Dendritic cell treated with granulocyte-macrophage colony-stimulating factor and Interleukin-4, amounts not matched to agents 40 ng/mL and 50 ng/mL, for 4 days (primary cell): ENCODE data around the gene SLC16A13.

ENCODE experiments used
- H3K27ac Mint-ChIP-seq: one replicate; pipeline ENCODE4 v1.8.0; 2022; ENCODE audit warnings: mild to moderate bottlenecking, mixed read lengths
- H3K27me3 Mint-ChIP-seq: one replicate; pipeline ENCODE4 v1.8.0; 2022; ENCODE audit warnings: mild to moderate bottlenecking, mixed read lengths
- H3K36me3 Mint-ChIP-seq: one replicate; pipeline ENCODE4 v1.8.0; 2022; ENCODE audit warnings: low read depth, mixed read lengths
- H3K4me1 Mint-ChIP-seq: one replicate; pipeline ENCODE4 v1.8.0; 2022; ENCODE audit warnings: low read depth, mixed read lengths
- H3K4me3 Mint-ChIP-seq: one replicate; pipeline ENCODE4 v1.8.0; 2022; ENCODE audit warnings: mild to moderate bottlenecking, moderate library complexity, mixed read lengths
- H3K9me3 Mint-ChIP-seq: one replicate; pipeline ENCODE4 v1.8.0; 2022; ENCODE audit warnings: mixed read lengths
- intact Hi-C: fragments of 100-400 bp; cut with micrococcal nuclease; formaldehyde crosslinking; loops from one replicate; pipeline ENCODE4 v1.15.0; 2022

Gene SLC16A13

DNA sequence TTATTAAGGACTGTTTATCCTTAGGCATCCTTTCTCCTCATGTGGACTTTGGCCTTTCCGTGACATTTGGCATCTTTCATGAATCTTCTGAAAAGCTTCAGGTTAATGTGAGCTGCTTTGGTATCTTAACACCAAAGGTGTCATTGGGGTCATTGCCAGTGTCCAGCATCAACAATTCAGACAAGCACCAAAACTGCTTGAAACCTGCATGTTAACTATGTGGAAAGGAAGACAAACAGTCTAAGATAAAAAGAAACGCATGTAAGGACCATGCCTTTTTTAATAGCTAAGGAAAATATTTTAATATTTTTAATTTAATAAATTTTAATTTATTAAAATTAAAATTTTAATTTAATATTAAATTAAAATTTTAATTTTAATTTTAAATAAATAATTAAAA lies 32.1 kb upstream of the SLC16A13 start:
- no peak overlapping the region for H3K4me3 Mint-ChIP-seq
- intact Hi-C loops = loop anchor here (2.0 to 10.0 kb wide), 2 partner anchors 91 to 339 kb away; no protein-coding TSS in a partner anchor
- H3K4me1 Mint-ChIP-seq = peaks cover 54% of the 10 kb centered on the region
- peaks cover 88% of the 10 kb centered on the region for H3K36me3 Mint-ChIP-seq
- no peaks in the 10 kb centered on the region for H3K9me3 Mint-ChIP-seq
- no peak overlapping the region for H3K27ac Mint-ChIP-seq
- no peaks in the 10 kb centered on the region for H3K27me3 Mint-ChIP-seq

DNA sequence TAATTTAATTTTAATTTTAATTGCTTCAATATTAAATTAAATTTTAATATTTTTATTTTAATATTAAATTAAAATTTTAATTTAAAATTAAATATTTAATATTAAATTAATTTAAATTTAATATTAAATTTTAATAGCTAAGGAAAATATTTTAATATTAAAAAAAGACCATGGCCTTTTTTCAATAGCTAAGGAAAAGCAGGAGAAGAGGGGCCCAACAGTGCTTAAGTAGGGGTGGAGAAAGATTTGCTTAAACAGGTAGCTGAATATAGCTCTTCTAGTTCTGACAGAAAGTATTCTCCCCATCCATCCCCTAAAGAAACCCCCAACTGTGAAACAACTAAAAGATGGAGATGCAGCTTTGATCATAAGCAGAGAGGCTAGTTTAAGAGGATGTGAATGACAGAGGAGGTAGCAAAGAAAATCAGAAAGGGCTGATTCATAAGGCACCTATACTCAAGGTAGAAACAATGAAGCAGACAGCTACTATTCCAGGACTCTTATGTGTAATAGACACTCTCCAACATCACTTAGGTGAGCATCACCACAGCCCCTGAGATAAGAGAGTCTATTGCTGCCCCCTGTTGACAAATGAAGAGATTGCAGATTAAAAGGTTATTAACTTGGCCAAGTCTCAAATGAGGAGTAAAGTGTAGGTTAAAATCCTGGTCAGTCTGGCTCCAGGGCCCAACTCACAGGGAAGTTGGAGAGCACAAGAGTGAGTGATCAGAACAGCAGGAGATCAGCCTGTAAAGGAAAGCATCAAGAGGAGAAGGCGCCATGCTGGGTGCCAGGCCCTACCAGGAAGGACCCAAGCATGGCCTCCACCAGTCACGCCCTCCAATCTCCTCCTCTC lies 31.2 kb upstream of the SLC16A13 start:
- H3K27ac Mint-ChIP-seq = no peak overlapping the region
- H3K4me3 Mint-ChIP-seq = no peak overlapping the region
- H3K9me3 Mint-ChIP-seq = no peaks in the 10 kb centered on the region
- intact Hi-C loops = loop anchor here (2.0 to 10.0 kb wide), 2 partner anchors 92 to 340 kb away; no protein-coding TSS in a partner anchor
- H3K4me1 Mint-ChIP-seq = peaks cover 55% of the 10 kb centered on the region
- H3K36me3 Mint-ChIP-seq = peaks cover 88% of the 10 kb centered on the region
- H3K27me3 Mint-ChIP-seq = no peaks in the 10 kb centered on the region

DNA sequence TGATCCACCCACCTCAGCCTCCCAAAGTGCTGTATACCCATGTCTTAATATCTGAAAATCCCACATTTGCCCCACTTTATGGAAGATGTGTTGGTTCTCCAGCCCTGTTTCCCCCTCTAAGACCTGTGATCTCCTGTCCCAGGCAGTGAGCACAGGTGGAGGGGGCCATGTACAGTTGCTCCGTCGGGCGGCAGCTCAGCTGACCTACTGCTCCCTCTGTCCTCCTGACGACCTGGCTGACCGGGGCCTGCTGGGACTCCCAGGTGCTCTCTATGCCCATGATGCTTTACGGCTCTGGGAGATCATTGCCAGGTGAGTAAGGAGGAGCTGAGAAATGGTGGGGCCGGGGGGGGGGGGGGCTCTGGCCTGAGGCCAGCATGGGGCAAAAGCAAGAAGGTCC lies 30.1 kb upstream of the SLC16A13 start:
- peaks cover 56% of the 10 kb centered on the region for H3K4me1 Mint-ChIP-seq

DNA sequence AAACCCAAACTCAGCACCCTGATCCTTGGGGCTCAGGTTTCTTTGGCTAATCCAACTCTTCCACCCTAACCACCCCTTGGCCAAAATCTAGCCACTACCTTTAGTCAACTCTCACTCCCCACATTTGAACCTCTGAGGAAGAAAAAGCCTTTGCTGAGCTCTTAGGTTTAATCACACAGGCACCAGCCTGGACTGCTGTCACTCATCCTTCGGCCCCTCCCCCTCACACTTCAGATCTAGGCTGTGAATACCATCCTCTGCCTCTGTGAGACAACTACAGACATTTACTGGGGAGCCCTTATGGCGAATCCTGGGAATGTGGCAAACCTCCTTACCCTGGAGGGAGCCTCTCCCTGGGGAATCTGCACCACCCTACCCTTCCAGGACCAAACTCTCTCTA lies 28.7 kb upstream of the SLC16A13 start:
- intact Hi-C loops = loop anchor here (10.0 kb wide), 1 partner anchor 342 kb away; no protein-coding TSS in a partner anchor
- Mint-ChIP-seq H3K4me3 (no peak overlapping the region), H3K27ac (peak overlapping the region; percentile 8)

More for the DNA sequence above, 30.1 kb upstream of the SLC16A13 start:
- no peak overlapping the region for H3K27ac Mint-ChIP-seq
- peaks cover 88% of the 10 kb centered on the region for H3K36me3 Mint-ChIP-seq
- no peaks in the 10 kb centered on the region for H3K27me3 Mint-ChIP-seq
- no peak overlapping the region for H3K4me3 Mint-ChIP-seq
- intact Hi-C loops = loop anchor here (2.0 to 10.0 kb wide), 2 partner anchors 93 to 341 kb away; no protein-coding TSS in a partner anchor
- H3K9me3 Mint-ChIP-seq = no peaks in the 10 kb centered on the region

DNA sequence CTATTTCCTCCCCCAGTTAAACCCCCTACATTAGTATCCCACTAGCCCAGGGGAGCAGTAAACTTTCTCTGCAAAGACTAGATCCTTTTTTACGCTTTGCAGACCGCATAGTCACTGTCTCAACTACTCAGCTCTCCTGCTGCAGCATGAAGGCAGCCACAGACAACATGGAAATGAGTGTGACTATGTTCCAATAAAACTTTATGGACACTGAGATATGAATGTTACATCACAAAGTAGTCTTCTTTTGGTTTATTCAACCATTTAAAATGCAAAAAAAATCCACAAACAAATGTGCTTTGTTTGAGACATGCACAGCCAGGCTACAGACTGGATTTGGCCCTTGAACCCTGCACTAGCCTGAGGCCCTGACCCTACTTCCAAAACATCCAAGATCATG lies 25.3 kb upstream of the SLC16A13 start:
- peak overlapping the region; percentile 100 for H3K27ac Mint-ChIP-seq
- peaks cover 89% of the 10 kb centered on the region for H3K36me3 Mint-ChIP-seq
- intact Hi-C loops = loop anchor here (10.0 kb wide), 1 partner anchor 366 kb away; the partner anchor contains the start of genes KIAA0753 and TXNDC17

More for the DNA sequence above, 28.7 kb upstream of the SLC16A13 start:
- peaks cover 83% of the 10 kb centered on the region for H3K36me3 Mint-ChIP-seq
- H3K27me3 Mint-ChIP-seq = no peaks in the 10 kb centered on the region
- H3K9me3 Mint-ChIP-seq = no peaks in the 10 kb centered on the region
- H3K4me1 Mint-ChIP-seq = peaks cover 53% of the 10 kb centered on the region

DNA sequence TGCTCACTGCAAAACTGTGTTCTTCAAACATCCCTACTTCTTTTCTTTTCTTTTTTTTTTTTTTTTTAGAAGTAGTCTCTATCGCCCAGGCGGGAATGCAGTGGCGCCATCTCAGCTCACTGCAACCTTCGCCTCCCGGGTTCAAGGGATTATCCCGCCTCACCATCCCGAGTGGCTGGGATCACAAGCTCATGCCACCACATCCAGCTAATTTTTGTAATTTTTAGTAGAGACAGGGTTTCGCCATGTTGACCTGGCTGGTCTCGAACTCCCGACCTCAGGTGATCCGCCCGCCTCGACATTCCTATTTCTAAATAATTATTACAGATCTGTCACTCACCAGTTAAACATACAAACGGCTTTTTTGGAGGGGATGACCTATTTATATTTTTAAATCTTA lies 24.4 kb upstream of the SLC16A13 start:
- H3K9me3 Mint-ChIP-seq = no peaks in the 10 kb centered on the region
- H3K4me1 Mint-ChIP-seq = peaks cover 64% of the 10 kb centered on the region
- H3K4me3 Mint-ChIP-seq = peak overlapping the region; percentile 94
- peak overlapping the region; percentile 100 for H3K27ac Mint-ChIP-seq
- no peaks in the 10 kb centered on the region for H3K27me3 Mint-ChIP-seq
- intact Hi-C loops = loop anchor here (10.0 kb wide), 1 partner anchor 367 kb away; the partner anchor contains the start of genes KIAA0753 and TXNDC17
- peaks cover 82% of the 10 kb centered on the region for H3K36me3 Mint-ChIP-seq

More for the DNA sequence above, 25.3 kb upstream of the SLC16A13 start:
- no peaks in the 10 kb centered on the region for H3K27me3 Mint-ChIP-seq
- H3K4me3 Mint-ChIP-seq = peak overlapping the region; percentile 94
- H3K4me1 Mint-ChIP-seq = peaks cover 61% of the 10 kb centered on the region
- no peaks in the 10 kb centered on the region for H3K9me3 Mint-ChIP-seq

DNA sequence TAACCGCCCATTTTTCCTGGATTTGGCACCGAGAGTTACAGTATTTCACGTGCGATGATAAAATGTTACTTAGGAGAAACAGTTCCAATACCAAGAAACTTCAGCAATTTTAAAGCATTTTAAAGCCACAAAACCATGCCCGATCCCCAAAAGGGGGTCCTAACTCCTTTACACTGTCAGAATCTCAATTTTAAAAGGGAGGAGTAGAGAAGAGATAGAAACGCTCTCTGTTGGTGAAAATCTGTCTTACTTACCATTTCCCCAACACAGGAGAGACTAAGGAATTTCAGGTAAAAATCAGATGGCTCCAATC lies 23.9 kb upstream of the SLC16A13 start:
- Mint-ChIP-seq H3K4me1 (peaks cover 64% of the 10 kb centered on the region), H3K27ac (peak overlapping the region; percentile 100), H3K27me3 (no peaks in the 10 kb centered on the region), H3K4me3 (peak overlapping the region; percentile 94), H3K9me3 (no peaks in the 10 kb centered on the region), H3K36me3 (peaks cover 82% of the 10 kb centered on the region)
- intact Hi-C loops = loop anchor here (10.0 kb wide), 1 partner anchor 367 kb away; the partner anchor contains the start of genes KIAA0753 and TXNDC17

DNA sequence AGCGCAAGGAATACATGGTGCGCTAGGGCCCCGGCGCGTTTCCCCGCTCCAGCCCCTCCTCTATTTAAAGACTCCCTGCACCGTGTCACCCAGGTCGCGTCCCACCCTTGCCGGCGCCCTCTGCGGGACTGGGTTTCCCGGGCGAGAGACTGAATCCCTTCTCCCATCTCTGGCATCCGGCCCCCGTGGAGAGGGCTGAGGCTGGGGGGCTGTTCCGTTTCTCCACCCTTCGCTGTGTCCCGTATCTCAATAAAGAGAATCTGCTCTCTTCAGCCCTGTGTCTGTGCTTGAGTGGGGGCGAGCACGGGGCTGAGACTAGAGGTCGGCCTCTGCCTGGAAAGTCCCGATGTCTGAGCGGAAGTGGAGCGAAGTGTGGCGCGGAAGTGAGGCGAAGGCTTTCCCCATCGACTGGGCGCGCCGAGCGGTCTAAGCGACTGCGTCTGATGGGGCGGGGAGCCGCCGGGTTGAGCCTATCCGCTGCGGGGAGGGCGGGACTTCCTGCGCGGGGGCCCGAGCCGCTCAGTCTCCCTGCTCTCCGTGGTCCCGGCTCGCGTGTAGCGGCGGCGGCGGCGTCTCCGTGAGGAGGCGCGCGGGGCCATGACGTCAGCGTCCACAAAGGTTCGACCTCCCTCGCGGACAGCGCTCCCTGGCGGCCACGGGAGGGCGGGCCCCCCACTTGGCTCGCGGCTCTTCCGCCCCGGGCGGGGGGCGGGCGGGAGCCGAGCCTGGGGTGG lies 21.4 kb upstream of the SLC16A13 start:
- peaks cover 12% of the 10 kb centered on the region for H3K27me3 Mint-ChIP-seq
- peaks cover 66% of the 10 kb centered on the region for H3K4me1 Mint-ChIP-seq
- H3K4me3 Mint-ChIP-seq = peak overlapping the region; percentile 94
- H3K27ac Mint-ChIP-seq = peak overlapping the region; percentile 100
- peaks cover 71% of the 10 kb centered on the region for H3K36me3 Mint-ChIP-seq
- intact Hi-C loops = loop anchor here (10.0 kb wide), 1 partner anchor 370 kb away; the partner anchor contains the start of genes KIAA0753 and TXNDC17
- no peaks in the 10 kb centered on the region for H3K9me3 Mint-ChIP-seq

DNA sequence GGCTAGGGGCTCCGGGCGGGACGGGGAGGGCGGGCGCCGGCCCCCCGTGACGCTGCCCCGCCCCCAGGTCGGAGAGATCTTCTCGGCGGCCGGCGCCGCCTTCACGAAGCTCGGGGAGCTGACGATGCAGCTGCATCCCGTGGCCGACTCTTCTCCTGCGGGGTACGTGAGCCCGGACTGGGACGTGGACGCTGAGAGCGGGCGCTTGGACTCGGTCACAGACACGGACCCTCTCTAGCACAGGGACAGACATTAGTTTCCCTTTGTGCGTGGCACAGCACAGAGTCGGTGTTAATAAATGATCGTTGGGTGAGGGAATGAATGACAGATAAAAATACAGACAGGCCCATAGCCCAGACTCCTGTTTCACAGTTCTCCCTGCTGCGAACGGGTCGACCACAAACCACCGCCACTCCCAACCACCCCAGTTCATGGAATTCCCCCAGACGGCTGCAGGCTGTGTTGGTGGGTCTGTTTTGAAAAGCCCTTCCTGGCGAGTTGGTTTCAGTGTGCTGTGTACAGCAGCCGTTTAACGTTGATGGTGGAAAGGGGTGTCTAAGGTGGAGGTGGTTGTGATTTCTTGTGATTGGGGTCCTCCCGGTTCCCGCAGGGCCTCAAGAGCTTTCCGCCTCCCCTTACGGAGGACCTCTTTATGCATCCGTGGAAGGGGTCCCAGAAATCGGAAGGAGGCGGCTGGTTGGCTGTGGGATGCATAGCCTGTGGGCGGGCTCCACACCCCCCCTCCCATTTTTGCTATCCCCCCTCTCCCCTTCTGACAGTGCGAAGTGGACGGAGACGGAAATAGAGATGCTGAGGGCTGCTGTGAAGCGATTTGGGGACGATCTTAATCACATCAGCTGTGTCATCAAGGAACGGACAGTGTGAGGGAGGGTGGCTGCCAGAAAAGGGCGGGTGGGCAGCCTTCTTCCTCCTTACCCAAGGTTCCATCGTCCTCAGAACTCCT lies 20.5 kb upstream of the SLC16A13 start:
- intact Hi-C loops = loop anchor here (10.0 kb wide), 1 partner anchor 370 kb away; the partner anchor contains the start of genes KIAA0753 and TXNDC17
- Mint-ChIP-seq H3K4me3 (peak overlapping the region; percentile 94), H3K4me1 (peaks cover 63% of the 10 kb centered on the region), H3K36me3 (peaks cover 63% of the 10 kb centered on the region), H3K27me3 (peaks cover 19% of the 10 kb centered on the region), H3K9me3 (no peaks in the 10 kb centered on the region), H3K27ac (peak overlapping the region; percentile 100)

DNA sequence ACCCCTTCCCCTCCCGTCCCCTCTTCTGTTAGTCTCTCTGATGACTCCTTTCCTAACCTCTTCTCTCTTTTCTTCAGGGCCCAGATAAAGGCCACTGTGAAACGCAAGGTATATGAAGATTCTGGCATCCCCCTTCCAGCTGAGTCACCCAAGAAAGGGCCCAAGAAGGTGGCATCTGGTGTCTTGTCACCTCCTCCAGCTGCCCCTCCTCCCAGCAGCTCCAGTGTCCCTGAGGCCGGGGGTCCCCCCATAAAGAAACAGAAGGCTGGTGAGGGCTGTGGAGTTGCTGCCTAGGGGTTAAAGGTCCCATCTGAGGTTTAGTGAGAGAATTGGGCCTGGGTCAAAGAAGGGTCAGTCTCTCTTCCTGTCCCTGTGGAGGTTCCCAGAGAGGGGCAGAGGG lies 19.4 kb upstream of the SLC16A13 start:
- Mint-ChIP-seq H3K4me1 (peaks cover 62% of the 10 kb centered on the region), H3K4me3 (no peak overlapping the region), H3K27me3 (peaks cover 31% of the 10 kb centered on the region), H3K36me3 (peaks cover 55% of the 10 kb centered on the region), H3K27ac (peak overlapping the region; percentile 100), H3K9me3 (no peaks in the 10 kb centered on the region)
- intact Hi-C loops = loop anchor here (10.0 kb wide), 1 partner anchor 372 kb away; the partner anchor contains the start of genes KIAA0753 and TXNDC17

DNA sequence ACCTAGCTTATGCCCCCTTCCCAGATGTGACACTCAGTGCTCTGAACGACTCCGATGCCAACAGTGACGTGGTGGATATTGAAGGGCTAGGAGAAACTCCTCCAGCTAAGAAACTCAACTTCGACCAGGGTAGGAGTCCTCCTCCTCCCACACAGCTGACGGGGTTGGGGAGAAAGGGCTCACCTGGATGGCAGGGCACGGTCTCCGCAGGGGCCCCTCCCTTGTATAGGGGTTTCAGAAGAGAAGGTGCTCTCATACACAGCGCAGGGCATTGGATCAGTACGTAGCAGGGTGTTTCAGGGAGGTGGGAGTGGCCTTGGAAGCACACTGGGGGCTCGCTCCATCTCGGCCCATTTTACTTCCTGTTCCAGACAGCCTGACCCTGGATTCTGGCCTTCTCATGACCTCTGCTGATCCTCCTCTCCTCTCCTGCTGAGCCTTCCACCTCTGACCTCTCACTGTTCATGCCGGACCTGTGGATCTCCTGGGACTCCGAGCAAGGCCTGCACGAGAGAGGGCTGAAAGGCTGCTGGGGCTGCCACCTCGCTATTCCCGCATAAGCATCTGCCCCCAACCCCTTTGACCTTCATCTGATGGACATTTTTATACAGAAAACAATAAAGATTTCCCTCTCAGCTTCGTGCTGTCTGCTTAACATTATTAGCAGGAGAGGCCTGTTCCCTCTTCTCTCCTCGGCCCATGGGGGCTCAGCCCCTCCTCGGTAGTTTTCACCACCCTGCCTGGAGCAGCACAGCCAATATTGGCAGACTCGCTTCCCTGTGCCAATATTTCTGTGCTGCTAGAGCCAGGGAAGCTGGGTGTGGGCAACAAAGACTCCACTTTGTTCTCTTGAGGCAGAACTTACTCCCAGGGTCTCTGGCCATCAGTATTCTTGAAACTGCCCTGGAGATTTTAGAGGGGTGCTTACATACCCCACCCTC lies 18.7 kb upstream of the SLC16A13 start:
- Mint-ChIP-seq H3K4me3 (no peak overlapping the region), H3K36me3 (peaks cover 49% of the 10 kb centered on the region), H3K27me3 (peaks cover 38% of the 10 kb centered on the region), H3K4me1 (peaks cover 69% of the 10 kb centered on the region), H3K27ac (peak overlapping the region; percentile 100), H3K9me3 (no peaks in the 10 kb centered on the region)
- intact Hi-C loops = loop anchor here (10.0 kb wide), 1 partner anchor 372 kb away; the partner anchor contains the start of genes KIAA0753 and TXNDC17

DNA sequence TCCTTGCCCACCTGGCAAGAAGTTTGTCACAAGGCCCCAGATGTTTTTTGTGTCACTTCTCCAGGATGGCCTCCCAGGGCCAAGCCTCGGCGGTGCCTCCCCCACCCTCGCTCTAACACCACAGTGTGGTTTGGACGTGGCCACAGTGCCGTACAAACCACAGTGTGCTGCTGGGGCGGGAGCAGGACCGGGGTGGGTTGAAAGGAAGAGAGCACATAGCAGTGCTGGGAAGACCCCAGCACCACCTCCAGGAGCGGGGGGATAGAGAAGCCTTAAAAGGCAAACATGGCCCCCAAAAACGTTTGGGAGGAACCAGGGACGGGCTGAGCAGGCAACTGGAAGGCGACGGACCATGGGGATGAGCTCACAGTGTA lies 18.0 kb upstream of the SLC16A13 start:
- Mint-ChIP-seq H3K27me3 (peaks cover 44% of the 10 kb centered on the region), H3K9me3 (no peaks in the 10 kb centered on the region), H3K4me3 (no peak overlapping the region), H3K4me1 (peaks cover 76% of the 10 kb centered on the region), H3K36me3 (peaks cover 43% of the 10 kb centered on the region), H3K27ac (peak overlapping the region; percentile 100)
- intact Hi-C loops = loop anchor here (10.0 kb wide), 1 partner anchor 373 kb away; the partner anchor contains the start of genes KIAA0753 and TXNDC17
